ENCODE measurements around the gene HCRTR1.

GRCh38 chr1:31640179-31640578 is 22.7 kb downstream of the HCRTR1 start:
- no peak for TF ChIP-seq CTCF (IDR thresholded peaks at IDR 0.05 in 4 of 5, conservative IDR thresholded peaks at IDR 0.05 in 1 of 5)
- TF ChIP-seq POLR2A (IDR thresholded peaks at IDR 0.05), result no peak
